SK-N-SH treated with all-trans-retinoic acid at 6 μM for 48 hours (cell line): ENCODE results near the gene A3GALT2.

Experiments
- ATAC-seq: fragments of 200-7000 bp; cut with Tn5 transposase; 3 replicates; pipeline ENCODE4 v1.9.1; 2020; ENCODE audit warnings: mild to moderate bottlenecking, moderate library complexity
- ARNTL ChIP-seq: fragments of 450-650 bp; formaldehyde crosslinking; IDR thresholded peaks from 2 replicates; pipeline ENCODE4 v1.5.0; 2020; ENCODE audit warnings: low read depth, mild to moderate bottlenecking, moderate library complexity, borderline replicate concordance
- BACH2 ChIP-seq: fragments of 250-450 bp; sonication (Bioruptor Pico); IDR thresholded peaks from 2 replicates; pipeline ENCODE4 v1.9.0; 2021; ENCODE audit warnings: mild to moderate bottlenecking, borderline replicate concordance
- CSDC2 ChIP-seq: fragments of 250-450 bp; sonication (Bioruptor Pico); IDR thresholded peaks from 2 replicates; pipeline ENCODE4 v1.5.0; 2020; ENCODE audit warnings: mild to moderate bottlenecking, moderate library complexity
- ESRRG ChIP-seq: fragments of 250-450 bp; sonication (Bioruptor Pico); IDR thresholded peaks from 2 replicates; pipeline ENCODE4 v1.6.1; 2021; ENCODE audit warnings: mild to moderate bottlenecking
- GLIS3 ChIP-seq: fragments of 250-450 bp; sonication (Bioruptor Pico); IDR thresholded peaks from 2 replicates; pipeline ENCODE4 v1.5.0; 2020; ENCODE audit warnings: mild to moderate bottlenecking, moderate library complexity
- ISL1 ChIP-seq: fragments of 250-450 bp; sonication (Bioruptor Pico); IDR thresholded peaks from 2 replicates; pipeline ENCODE4 v2.1.2; 2022; ENCODE audit warnings: mild to moderate bottlenecking, moderate library complexity
- OSR1 ChIP-seq: fragments of 250-450 bp; sonication (Bioruptor Pico); IDR thresholded peaks from 2 replicates; pipeline ENCODE4 v1.8.0; 2022; ENCODE audit warnings: moderate library complexity, mild to moderate bottlenecking, inconsistent platforms
- PPARA ChIP-seq: fragments of 250-450 bp; sonication (Bioruptor Pico); IDR thresholded peaks from 2 replicates; pipeline ENCODE4 v1.5.0; 2020; ENCODE audit warnings: mild to moderate bottlenecking, borderline replicate concordance
- RARB ChIP-seq: fragments of 250-450 bp; sonication (Bioruptor Pico); IDR thresholded peaks from 2 replicates; pipeline ENCODE4 v1.8.0; 2021; ENCODE audit warnings: mild to moderate bottlenecking, moderate library complexity
- SNAI2 ChIP-seq: fragments of 250-450 bp; sonication (Bioruptor Pico); IDR thresholded peaks from 2 replicates; pipeline ENCODE4 v1.5.0; 2020; ENCODE audit warnings: mild to moderate bottlenecking, moderate library complexity
- TCF4 ChIP-seq: fragments of 250-450 bp; sonication (Bioruptor Pico); IDR thresholded peaks from 2 replicates; pipeline ENCODE4 v1.8.0; 2021; ENCODE audit warnings: mild to moderate bottlenecking, moderate library complexity, borderline replicate concordance
- TOX ChIP-seq: fragments of 250-450 bp; sonication (Bioruptor Pico); IDR thresholded peaks from 2 replicates; pipeline ENCODE4 v1.8.0; 2021; ENCODE audit warnings: mild to moderate bottlenecking, moderate library complexity, borderline replicate concordance
- ZFP3 ChIP-seq: fragments of 250-450 bp; sonication (Bioruptor Pico); IDR thresholded peaks from 2 replicates; pipeline ENCODE4 v1.5.0; 2020; ENCODE audit warnings: mild to moderate bottlenecking, moderate library complexity
- ZNF565 ChIP-seq: fragments of 450-650 bp; formaldehyde crosslinking; conservative IDR thresholded peaks from 2 replicates; pipeline ENCODE4 v1.5.0; 2020; ENCODE audit warnings: low read depth, mild to moderate bottlenecking, moderate library complexity
- ZNF70 ChIP-seq: fragments of 450-650 bp; formaldehyde crosslinking; IDR thresholded peaks from 2 replicates; pipeline ENCODE4 v1.5.0; 2020; ENCODE audit warnings: mild to moderate bottlenecking, moderate library complexity
- ZNF8 ChIP-seq: fragments of 450-650 bp; formaldehyde crosslinking; IDR thresholded peaks from 2 replicates; pipeline ENCODE4 v1.5.0; 2020; ENCODE audit warnings: mild to moderate bottlenecking, moderate library complexity
- TF ChIP-seq, protein P1 (sequence below): fragments of 250-450 bp; sonication (Bioruptor Pico); IDR thresholded peaks from 2 replicates; pipeline ENCODE4 v1.8.0; 2021; ENCODE audit warnings: low read depth, mild to moderate bottlenecking, moderate library complexity, borderline replicate concordance
- TF ChIP-seq, protein P2 (sequence below): fragments of 250-450 bp; sonication (Bioruptor Pico); IDR thresholded peaks from 2 replicates; pipeline ENCODE4 v1.5.1; 2020; ENCODE audit warnings: low read depth, mild to moderate bottlenecking, moderate library complexity
- TF ChIP-seq, protein P3 (sequence below): fragments of 250-450 bp; sonication (Bioruptor Pico); IDR thresholded peaks from 2 replicates; pipeline ENCODE4 v1.5.1; 2021; ENCODE audit warnings: mild to moderate bottlenecking, moderate library complexity
- TF ChIP-seq, protein P4 (sequence below): fragments of 250-450 bp; sonication (Bioruptor Pico); IDR thresholded peaks from 2 replicates; pipeline ENCODE4 v1.5.0; 2020; ENCODE audit warnings: mild to moderate bottlenecking, moderate library complexity
- TF ChIP-seq, protein P5 (sequence below): fragments of 250-450 bp; sonication (Bioruptor Pico); IDR thresholded peaks from 2 replicates; pipeline ENCODE4 v1.8.0; 2020; ENCODE audit warnings: mild to moderate bottlenecking, moderate library complexity, borderline replicate concordance

Gene A3GALT2

DNA sequence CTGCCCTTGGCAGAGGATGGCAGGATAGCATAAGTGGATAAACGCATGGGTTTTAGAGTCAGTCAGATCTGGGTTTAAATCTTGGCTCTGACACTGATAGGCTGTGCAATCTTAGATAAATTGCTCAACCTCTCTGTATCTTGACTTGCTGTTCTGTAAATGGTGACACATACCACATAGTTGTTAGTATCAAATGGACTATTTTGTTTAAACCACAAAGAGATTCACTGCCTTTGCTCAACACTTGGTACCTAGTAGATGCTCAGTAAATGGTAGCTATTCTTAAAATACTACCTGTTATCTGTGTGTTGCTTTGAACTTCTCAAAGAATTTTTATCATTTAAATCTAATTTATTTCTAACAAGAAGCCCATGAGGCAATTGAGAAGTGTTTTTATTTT is 39.5 kb upstream of the A3GALT2 start (continued):
- TF ChIP-seq, protein P1, sequence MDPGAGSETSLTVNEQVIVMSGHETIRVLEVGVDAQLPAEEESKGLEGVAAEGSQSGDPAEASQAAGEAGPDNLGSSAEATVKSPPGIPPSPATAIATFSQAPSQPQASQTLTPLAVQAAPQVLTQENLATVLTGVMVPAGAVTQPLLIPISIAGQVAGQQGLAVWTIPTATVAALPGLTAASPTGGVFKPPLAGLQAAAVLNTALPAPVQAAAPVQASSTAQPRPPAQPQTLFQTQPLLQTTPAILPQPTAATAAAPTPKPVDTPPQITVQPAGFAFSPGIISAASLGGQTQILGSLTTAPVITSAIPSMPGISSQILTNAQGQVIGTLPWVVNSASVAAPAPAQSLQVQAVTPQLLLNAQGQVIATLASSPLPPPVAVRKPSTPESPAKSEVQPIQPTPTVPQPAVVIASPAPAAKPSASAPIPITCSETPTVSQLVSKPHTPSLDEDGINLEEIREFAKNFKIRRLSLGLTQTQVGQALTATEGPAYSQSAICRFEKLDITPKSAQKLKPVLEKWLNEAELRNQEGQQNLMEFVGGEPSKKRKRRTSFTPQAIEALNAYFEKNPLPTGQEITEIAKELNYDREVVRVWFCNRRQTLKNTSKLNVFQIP = no peak
- no peak for TF ChIP-seq TCF4
- no peak for TF ChIP-seq ISL1 (CRISPR knock-in tag)

DNA sequence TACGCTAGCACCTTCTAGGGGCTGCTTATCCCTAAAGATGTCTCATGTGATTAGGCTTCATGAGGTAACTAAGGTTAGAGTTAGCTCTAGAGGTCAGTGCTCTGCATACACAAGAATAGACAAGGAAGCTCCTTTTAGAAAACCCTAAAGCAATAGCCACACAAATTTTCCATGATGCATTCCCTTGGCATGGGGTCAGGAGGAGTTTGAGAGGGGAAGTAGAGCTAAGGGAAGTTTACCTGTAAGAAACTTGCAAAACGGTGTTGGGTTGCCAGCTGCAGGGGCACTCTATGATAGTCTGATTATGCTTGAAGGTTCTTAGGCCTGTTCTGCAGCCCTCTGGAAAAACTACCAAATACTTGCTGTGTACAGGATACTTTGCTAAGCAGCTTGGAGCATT is 39.0 kb upstream of the A3GALT2 start:
- ATAC-seq = no peak

DNA sequence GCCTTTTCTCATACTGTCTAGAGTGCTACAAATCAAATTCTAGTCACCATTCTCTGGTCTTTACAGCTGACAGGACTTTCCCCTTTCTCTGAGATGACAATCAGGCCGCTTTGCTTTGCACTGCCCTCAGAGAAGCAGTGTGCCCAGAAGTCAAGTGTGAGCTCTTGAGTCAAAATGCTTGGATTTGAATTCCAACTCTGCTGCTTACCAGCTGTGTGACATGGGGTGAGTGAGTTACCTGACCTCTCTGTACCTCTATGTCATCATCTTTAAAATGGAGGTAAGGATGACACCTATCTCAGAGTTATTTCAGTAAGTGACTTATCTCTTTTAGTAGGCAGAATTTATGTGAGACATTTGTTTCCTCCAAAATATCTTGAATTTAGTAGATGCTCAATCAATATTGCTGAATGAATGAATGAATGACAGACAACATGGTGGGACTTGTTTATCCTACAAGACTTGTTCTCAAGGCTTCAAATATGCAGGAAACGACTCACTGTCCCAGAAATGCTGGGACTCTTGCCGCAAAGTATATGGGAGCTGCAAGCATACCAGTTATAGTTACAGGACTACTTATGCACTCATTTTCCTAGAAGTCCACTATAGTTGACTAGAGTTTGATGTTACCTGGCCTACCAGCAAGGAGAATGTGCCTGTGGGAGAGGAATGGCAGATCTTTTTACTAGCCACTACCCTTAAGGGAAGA is 38.1 kb upstream of the A3GALT2 start:
- TF ChIP-seq, protein P2, sequence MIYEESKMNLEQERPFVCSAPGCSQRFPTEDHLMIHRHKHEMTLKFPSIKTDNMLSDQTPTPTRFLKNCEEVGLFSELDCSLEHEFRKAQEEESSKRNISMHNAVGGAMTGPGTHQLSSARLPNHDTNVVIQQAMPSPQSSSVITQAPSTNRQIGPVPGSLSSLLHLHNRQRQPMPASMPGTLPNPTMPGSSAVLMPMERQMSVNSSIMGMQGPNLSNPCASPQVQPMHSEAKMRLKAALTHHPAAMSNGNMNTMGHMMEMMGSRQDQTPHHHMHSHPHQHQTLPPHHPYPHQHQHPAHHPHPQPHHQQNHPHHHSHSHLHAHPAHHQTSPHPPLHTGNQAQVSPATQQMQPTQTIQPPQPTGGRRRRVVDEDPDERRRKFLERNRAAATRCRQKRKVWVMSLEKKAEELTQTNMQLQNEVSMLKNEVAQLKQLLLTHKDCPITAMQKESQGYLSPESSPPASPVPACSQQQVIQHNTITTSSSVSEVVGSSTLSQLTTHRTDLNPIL (CRISPR knock-in tag) = no peak
- TF ChIP-seq, protein P1 = no peak
- no peak for ATAC-seq

More for the DNA sequence above, 39.0 kb upstream of the A3GALT2 start:
- no peak for TF ChIP-seq GLIS3 (CRISPR knock-in tag)

DNA sequence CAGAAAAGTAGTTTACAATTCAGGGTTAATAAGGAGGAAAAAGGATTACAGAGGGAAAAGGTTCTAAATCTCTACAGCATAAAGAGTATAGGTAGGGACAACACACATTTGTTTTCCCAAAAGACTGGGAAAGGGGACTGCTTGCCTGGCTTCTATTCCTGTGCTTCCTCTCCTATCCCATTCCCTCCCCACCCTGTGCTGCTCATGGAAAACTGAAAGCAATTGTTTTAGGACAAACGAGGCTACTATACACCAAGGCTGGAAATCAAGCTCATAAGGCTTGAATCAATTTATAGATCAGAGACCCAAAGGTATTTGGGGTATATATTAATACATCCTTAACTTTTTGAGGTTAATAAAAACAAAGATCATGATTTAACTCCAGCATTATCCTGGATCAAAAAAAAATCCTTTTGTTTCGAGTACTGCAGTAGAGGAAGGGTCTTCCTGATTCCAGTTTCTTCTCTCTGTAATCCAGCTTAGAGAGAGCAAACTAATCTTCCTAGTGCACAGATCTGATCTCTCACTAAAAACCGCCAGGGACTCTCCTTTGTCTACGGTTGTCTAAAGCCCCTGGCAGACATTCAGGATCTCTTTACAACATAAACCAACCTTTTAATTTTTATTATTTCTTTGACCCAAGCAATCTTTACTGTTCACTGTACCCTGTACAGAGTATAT is 37.4 kb upstream of the A3GALT2 start:
- no peak for ATAC-seq
- no peak for TF ChIP-seq RARB (CRISPR knock-in tag)
- no peak for TF ChIP-seq OSR1 (CRISPR knock-in tag)
- no peak for TF ChIP-seq SNAI2 (CRISPR knock-in tag)
- no peak for TF ChIP-seq ZNF565 (CRISPR knock-in tag)
- TF ChIP-seq ARNTL (CRISPR knock-in tag) = no peak
- TF ChIP-seq TOX (CRISPR knock-in tag) = no peak
- TF ChIP-seq BACH2 (CRISPR knock-in tag) = no peak
- TF ChIP-seq, protein P1 = no peak
- TF ChIP-seq, protein P3, sequence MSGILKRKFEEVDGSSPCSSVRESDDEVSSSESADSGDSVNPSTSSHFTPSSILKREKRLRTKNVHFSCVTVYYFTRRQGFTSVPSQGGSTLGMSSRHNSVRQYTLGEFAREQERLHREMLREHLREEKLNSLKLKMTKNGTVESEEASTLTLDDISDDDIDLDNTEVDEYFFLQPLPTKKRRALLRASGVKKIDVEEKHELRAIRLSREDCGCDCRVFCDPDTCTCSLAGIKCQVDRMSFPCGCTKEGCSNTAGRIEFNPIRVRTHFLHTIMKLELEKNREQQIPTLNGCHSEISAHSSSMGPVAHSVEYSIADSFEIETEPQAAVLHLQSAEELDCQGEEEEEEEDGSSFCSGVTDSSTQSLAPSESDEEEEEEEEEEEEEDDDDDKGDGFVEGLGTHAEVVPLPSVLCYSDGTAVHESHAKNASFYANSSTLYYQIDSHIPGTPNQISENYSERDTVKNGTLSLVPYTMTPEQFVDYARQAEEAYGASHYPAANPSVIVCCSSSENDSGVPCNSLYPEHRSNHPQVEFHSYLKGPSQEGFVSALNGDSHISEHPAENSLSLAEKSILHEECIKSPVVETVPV (CRISPR knock-in tag) = no peak
- TF ChIP-seq, protein P4, sequence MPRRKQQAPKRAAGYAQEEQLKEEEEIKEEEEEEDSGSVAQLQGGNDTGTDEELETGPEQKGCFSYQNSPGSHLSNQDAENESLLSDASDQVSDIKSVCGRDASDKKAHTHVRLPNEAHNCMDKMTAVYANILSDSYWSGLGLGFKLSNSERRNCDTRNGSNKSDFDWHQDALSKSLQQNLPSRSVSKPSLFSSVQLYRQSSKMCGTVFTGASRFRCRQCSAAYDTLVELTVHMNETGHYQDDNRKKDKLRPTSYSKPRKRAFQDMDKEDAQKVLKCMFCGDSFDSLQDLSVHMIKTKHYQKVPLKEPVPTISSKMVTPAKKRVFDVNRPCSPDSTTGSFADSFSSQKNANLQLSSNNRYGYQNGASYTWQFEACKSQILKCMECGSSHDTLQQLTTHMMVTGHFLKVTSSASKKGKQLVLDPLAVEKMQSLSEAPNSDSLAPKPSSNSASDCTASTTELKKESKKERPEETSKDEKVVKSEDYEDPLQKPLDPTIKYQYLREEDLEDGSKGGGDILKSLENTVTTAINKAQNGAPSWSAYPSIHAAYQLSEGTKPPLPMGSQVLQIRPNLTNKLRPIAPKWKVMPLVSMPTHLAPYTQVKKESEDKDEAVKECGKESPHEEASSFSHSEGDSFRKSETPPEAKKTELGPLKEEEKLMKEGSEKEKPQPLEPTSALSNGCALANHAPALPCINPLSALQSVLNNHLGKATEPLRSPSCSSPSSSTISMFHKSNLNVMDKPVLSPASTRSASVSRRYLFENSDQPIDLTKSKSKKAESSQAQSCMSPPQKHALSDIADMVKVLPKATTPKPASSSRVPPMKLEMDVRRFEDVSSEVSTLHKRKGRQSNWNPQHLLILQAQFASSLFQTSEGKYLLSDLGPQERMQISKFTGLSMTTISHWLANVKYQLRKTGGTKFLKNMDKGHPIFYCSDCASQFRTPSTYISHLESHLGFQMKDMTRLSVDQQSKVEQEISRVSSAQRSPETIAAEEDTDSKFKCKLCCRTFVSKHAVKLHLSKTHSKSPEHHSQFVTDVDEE = no peak
- TF ChIP-seq ESRRG = no peak
- TF ChIP-seq ZFP3 (CRISPR knock-in tag) = no peak
- TF ChIP-seq, protein P2 (CRISPR knock-in tag) = no peak
- TF ChIP-seq, protein P5, sequence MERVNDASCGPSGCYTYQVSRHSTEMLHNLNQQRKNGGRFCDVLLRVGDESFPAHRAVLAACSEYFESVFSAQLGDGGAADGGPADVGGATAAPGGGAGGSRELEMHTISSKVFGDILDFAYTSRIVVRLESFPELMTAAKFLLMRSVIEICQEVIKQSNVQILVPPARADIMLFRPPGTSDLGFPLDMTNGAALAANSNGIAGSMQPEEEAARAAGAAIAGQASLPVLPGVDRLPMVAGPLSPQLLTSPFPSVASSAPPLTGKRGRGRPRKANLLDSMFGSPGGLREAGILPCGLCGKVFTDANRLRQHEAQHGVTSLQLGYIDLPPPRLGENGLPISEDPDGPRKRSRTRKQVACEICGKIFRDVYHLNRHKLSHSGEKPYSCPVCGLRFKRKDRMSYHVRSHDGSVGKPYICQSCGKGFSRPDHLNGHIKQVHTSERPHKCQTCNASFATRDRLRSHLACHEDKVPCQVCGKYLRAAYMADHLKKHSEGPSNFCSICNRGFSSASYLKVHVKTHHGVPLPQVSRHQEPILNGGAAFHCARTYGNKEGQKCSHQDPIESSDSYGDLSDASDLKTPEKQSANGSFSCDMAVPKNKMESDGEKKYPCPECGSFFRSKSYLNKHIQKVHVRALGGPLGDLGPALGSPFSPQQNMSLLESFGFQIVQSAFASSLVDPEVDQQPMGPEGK (CRISPR knock-in tag) = no peak
- TF ChIP-seq ZNF8 (CRISPR knock-in tag) = no peak
- no peak for TF ChIP-seq TCF4
- TF ChIP-seq PPARA (CRISPR knock-in tag) = no peak
- TF ChIP-seq ZNF70 (CRISPR knock-in tag) = no peak
- no peak for TF ChIP-seq CSDC2 (CRISPR knock-in tag)
